T-cell (primary cell): ENCODE results near the gene MAPK8IP3. TPM values are rescaled to one million over a fixed set of nuclear protein-coding genes. Genes with fewer than 3 reads are reported as not detected.

Experiments used
- ATAC-seq, 4 experiments: fragments of 200-7000 bp in 3 of 4; fragments of 150-1000 bp in 1 of 4; cut with Tn5 transposase; replicated peaks in 1 of 4; 1 replicate in 3 of 4; 2 replicates in 1 of 4; pipeline ENCODE4 v1.10.0; 2021; ENCODE audit warnings: moderate library complexity in 3 of 4, mild to moderate bottlenecking in 2 of 4, moderate number of reproducible peaks in 1 of 4
- CTCF ChIA-PET, 2 donors: fragments of 300-600 bp; sonication (Branson Sonifier 250); formaldehyde crosslinking; loops; one replicate each; lab custom pipeline; 2022; ENCODE audit warnings: antibody characterized with exemption in 2 of 2; lab: Charles Lee
- POLR2A ChIA-PET, 2 donors: fragments of 300-600 bp; sonication (Branson Sonifier 250); formaldehyde crosslinking; loops; one replicate each; lab custom pipeline; 2022; ENCODE audit warnings: antibody characterized with exemption in 2 of 2; lab: Charles Lee
- DNase-seq, 35 experiments: peaks; one replicate each; pipeline versions ENCODE4 v3.0.0 to v3.0.0-alpha.2; 2013 to 2023
- H3K27ac ChIP-seq: one replicate; pipeline ENCODE4 v1.5.1; 2013; ENCODE audit warnings: low read length
- H3K27me3 ChIP-seq, 2 experiments: replicated peaks in 1 of 2; 1 replicate in 1 of 2; 2 replicates in 1 of 2; pipeline versions ENCODE4 v1.6.1 to v1.7.0; 2013; ENCODE audit warnings: low read length in 1 of 2, mixed read lengths in 1 of 2; ENCODE audit not compliant: control insufficient read depth in 2 of 2, insufficient read depth in 2 of 2; ENCODE audit errors: extremely low read depth in 1 of 2
- H3K36me3 ChIP-seq, 2 donors: 1 replicate in 1 of 2; 2 replicates in 1 of 2; pipeline versions ENCODE4 v1.6.1 to v1.7.0; 2013; ENCODE audit warnings: low read length in 1 of 2; ENCODE audit not compliant: control insufficient read depth in 2 of 2, insufficient read depth in 1 of 2; ENCODE audit errors: extremely low read depth in 1 of 2
- H3K4me1 ChIP-seq, 2 experiments: 1 replicate in 1 of 2; 2 replicates in 1 of 2; pipeline versions ENCODE4 v1.6.1 to v1.7.0; 2013; ENCODE audit warnings: low read length in 2 of 2, mixed read lengths in 1 of 2; ENCODE audit not compliant: insufficient read depth in 2 of 2, control insufficient read depth in 1 of 2; ENCODE audit errors: extremely low read depth in 1 of 2
- H3K4me3 ChIP-seq, 2 donors: 1 replicate in 1 of 2; 2 replicates in 1 of 2; pipeline versions ENCODE4 v1.5.1 to v1.7.0; 2013; ENCODE audit warnings: mild to moderate bottlenecking in 2 of 2, low read length in 1 of 2, moderate library complexity in 1 of 2; ENCODE audit not compliant: control insufficient read depth in 1 of 2; ENCODE audit errors: extremely low read depth in 1 of 2
- H3K9me3 ChIP-seq: 2 replicates; pipeline ENCODE4 v1.7.0; 2013
- H3K27ac Mint-ChIP-seq, 2 donors: one replicate each; pipeline ENCODE4 v1.8.0; 2020 to 2021; ENCODE audit warnings: mild to moderate bottlenecking in 2 of 2, mixed read lengths in 2 of 2
- H3K27me3 Mint-ChIP-seq, 2 donors: one replicate each; pipeline ENCODE4 v1.8.0; 2021 to 2022; ENCODE audit warnings: mixed read lengths in 2 of 2
- H3K36me3 Mint-ChIP-seq: one replicate; pipeline ENCODE4 v1.8.0; 2021; ENCODE audit warnings: mixed read lengths
- H3K4me1 Mint-ChIP-seq, 3 donors: one replicate each; pipeline ENCODE4 v1.8.0; 2020 to 2022; ENCODE audit warnings: mixed read lengths in 3 of 3, mild to moderate bottlenecking in 1 of 3
- H3K4me3 Mint-ChIP-seq, 3 donors: one replicate each; pipeline ENCODE4 v1.8.0; 2020 to 2022; ENCODE audit warnings: mild to moderate bottlenecking in 3 of 3, mixed read lengths in 3 of 3, moderate library complexity in 3 of 3
- H3K9me3 Mint-ChIP-seq, 3 donors: one replicate each; pipeline ENCODE4 v1.8.0; 2020 to 2022; ENCODE audit warnings: mixed read lengths in 3 of 3
- WGBS: methylation state at CpG from one replicate; pipeline ENCODE4 v1.1.5; 2013; ENCODE audit warnings: missing lambda C conversion rate; ENCODE audit not compliant: insufficient coverage; 5-methylcytosine and 5-hydroxymethylcytosine counted together
- total RNA-seq, 35 experiments: library from RNA in 6 of 35; stranded (reverse) in 6 of 35; fragments of 120-200 nt in 1 of 35; gene quantifications; one replicate each; pipeline versions ENCODE4 v1.2.1 to v1.2.4 and lab custom pipeline; 2013 to 2026

The MAPK8IP3 gene
- total RNA-seq, 5 donors from 2014 or later (not counting 1 experiment from before 2014, with no cell fraction given), result 216 to 309 (median 290) TPM

DNA sequence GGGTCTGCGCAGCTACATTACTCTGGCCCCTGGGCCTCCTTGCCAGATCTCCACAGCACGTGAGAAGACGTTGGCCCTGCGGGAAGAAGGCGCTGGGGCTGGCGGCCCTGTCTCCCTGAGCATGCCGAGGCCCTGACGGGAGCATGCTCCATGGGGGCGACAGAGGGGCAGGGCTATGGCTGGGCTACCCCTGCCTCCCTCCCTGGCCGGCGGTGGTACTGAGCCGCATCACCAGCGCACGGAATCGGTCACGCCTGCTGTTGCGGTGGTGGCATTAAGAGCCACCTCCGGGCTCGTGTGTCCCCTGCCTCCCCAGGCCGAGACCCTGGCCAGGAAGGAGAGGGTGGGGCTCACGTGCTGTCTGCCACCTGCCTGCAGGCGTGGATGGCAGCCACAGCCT, 28.1 kb downstream of the MAPK8IP3 start:
- ChIA-PET CTCF (no interaction called here), POLR2A (no interaction called here)
- no peak overlapping the region for H3K27ac ChIP-seq
- H3K4me1 Mint-ChIP-seq, result no peaks in the 10 kb centered on the region
- no peaks in the 10 kb centered on the region for H3K9me3 Mint-ChIP-seq
- no peak overlapping the region for H3K27ac Mint-ChIP-seq
- ATAC-seq (peak in 1 of 4 experiments; percentile 23), DNase-seq (no peak)
- no peaks in the 10 kb centered on the region for H3K9me3 ChIP-seq
- peaks cover 3 to 42% of the 10 kb centered on the region in 2 donors for H3K36me3 ChIP-seq
- no peaks in the 10 kb centered on the region for H3K27me3 Mint-ChIP-seq
- no peaks in the 10 kb centered on the region for H3K4me1 ChIP-seq
- H3K36me3 Mint-ChIP-seq, result peaks cover 4% of the 10 kb centered on the region
- WGBS, result 99% methylated on average over 13 of the region's 22 CpGs
- H3K27me3 ChIP-seq, result no peaks in the 10 kb centered on the region
- H3K4me3 Mint-ChIP-seq, result no peak overlapping the region
- H3K4me3 ChIP-seq, result no peak overlapping the region

DNA sequence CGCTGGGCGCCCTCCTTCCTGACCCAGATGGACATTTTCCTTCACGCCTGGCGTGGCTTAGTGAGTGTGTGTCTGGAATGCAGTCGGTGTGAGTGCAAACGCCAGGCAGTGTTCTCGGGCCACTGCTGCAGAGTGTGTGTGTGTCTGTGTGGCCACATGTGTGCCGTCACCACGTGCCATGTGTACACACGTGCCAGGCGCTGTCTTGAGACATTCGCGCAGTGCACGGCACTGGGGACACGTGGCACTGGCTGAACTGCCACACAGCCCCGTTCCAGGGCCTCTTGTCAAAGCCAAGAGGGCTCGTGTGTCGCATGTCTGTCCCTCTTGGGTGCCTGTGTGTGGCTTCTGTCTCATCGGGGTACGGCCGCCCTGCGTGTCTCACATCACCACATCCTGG, 28.8 kb downstream of the MAPK8IP3 start:
- H3K36me3 Mint-ChIP-seq, result peaks cover 4% of the 10 kb centered on the region
- Histone ChIP-seq H3K36me3 (peaks cover 3 to 36% of the 10 kb centered on the region in 2 donors), H3K9me3 (no peaks in the 10 kb centered on the region), H3K27ac (no peak overlapping the region), H3K4me3 (no peak overlapping the region), H3K27me3 (no peaks in the 10 kb centered on the region), H3K4me1 (no peaks in the 10 kb centered on the region)
- ChIA-PET CTCF (no interaction called here), POLR2A (no interaction called here)
- no peak for DNase-seq
- no peak overlapping the region for H3K27ac Mint-ChIP-seq
- peak in 1 of 4 experiments; percentile 42 for ATAC-seq
- no peaks in the 10 kb centered on the region for H3K9me3 Mint-ChIP-seq
- no peak overlapping the region for H3K4me3 Mint-ChIP-seq
- 98% methylated on average over 19 of the region's 22 CpGs for WGBS
- no peaks in the 10 kb centered on the region for H3K27me3 Mint-ChIP-seq
- H3K4me1 Mint-ChIP-seq, result no peaks in the 10 kb centered on the region

DNA sequence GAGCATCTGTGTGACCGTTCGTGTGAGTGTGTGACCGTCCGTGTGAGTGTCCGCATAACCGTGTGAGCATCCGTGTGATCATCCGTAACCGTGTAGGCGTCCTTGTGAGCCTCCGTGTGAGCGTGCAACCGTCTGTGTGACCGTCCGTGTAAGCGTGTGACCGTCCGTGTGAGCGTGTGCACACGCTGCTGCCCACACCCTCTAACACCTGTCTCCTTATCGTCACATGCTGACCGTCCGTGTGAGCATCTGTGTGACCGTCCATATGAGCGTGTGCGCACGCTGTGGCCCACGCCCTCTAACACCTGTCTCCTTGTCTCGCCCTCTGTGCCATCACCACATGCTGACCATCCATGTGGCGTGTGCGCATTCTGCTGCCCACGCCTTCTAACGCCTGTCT, 34.2 kb downstream of the MAPK8IP3 start:
- POLR2A ChIA-PET, result no interaction called here

DNA sequence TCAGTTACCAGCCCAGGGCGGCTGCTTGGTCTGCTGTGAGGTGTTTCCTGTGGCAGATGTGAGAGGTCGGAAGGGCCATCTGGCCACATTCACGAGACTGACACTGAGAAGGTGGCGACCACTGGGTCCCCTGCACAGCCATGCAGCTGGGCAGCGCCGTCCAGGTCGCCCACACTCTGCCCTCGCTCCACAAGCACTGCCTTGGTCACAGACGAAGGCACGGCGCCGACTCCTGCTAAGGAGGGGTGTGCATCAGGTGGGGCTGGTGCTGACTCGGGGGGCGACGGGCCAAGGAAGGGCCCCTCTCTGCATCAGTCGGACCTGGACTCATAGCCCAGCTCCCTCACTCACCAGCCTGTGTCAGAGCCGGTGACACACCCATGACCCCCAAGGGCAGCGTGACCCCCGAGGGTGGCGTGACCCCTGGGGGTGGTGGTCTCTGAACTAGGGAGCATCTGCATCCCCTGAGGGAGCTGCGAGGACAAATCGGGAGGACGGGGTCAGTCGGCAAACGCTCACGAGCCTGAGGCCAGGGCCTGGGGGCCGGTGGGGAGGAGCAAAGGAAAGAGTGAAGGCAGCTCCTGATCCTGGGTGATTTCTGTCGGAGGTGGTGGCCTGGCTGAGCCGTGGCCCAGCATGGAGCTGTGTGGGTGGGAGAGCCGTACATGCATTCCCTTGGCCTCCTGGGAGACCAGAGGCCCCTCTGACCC, 34.9 kb downstream of the MAPK8IP3 start:
- Histone ChIP-seq H3K9me3 (no peaks in the 10 kb centered on the region), H3K27me3 (no peaks in the 10 kb centered on the region), H3K4me1 (no peaks in the 10 kb centered on the region), H3K27ac (no peak overlapping the region), H3K36me3 (peaks cover 20 to 46% of the 10 kb centered on the region in 2 donors), H3K4me3 (no peak overlapping the region)
- H3K9me3 Mint-ChIP-seq, result no peaks in the 10 kb centered on the region
- peaks cover 9% of the 10 kb centered on the region for H3K36me3 Mint-ChIP-seq
- no peaks in the 10 kb centered on the region for H3K27me3 Mint-ChIP-seq
- ATAC-seq (no peak), DNase-seq (no peak)
- no peak overlapping the region for H3K4me3 Mint-ChIP-seq
- H3K4me1 Mint-ChIP-seq, result no peaks in the 10 kb centered on the region
- WGBS, result 98% methylated on average over 24 of the region's 30 CpGs
- POLR2A ChIA-PET, result no interaction called here
- CTCF ChIA-PET, result no interaction called here
- H3K27ac Mint-ChIP-seq, result no peak overlapping the region

More for the DNA sequence above, 34.2 kb downstream of the MAPK8IP3 start:
- Mint-ChIP-seq H3K27me3 (no peaks in the 10 kb centered on the region), H3K4me3 (no peak overlapping the region), H3K9me3 (no peaks in the 10 kb centered on the region), H3K4me1 (no peaks in the 10 kb centered on the region), H3K36me3 (peaks cover 7% of the 10 kb centered on the region), H3K27ac (no peak overlapping the region)
- peaks cover 17 to 39% of the 10 kb centered on the region in 2 donors for H3K36me3 ChIP-seq
- H3K9me3 ChIP-seq, result no peaks in the 10 kb centered on the region
- H3K4me1 ChIP-seq, result no peaks in the 10 kb centered on the region
- 98% methylated on average over 33 of the region's 33 CpGs for WGBS
- no peak overlapping the region for H3K4me3 ChIP-seq
- ATAC-seq, result no peak
- DNase-seq, result no peak
- CTCF ChIA-PET, result no interaction called here
- H3K27ac ChIP-seq, result no peak overlapping the region
- no peaks in the 10 kb centered on the region for H3K27me3 ChIP-seq

DNA sequence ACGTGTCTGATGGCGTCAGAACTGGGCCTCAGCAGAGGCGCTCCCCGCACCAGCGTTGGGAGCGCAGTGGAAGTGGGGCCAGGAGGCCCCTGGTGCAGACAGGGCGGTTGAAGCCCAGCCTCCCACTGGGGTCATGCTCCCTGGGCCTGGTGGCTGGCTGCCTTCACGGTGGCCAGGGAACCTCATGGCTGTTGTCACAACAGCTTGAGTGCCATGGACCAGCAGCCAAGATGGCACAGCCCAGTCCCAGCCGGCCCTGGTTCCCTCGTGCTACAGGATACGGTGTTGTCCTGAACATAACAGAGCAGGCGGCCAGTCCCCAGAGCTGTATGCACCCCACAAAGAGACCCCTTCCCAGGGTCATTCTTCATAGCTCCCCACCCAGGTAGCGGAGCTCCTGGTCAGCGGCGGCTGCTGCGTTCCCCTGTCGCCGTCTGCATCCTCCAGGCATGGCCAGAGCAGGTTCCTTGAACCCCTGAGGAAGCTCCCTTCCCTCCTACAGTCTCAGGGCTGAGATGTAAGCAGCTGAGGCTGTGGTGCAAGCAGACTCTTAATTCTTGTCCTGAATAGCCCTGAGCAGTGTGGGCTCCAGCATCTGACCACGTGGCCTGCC, 35.7 kb downstream of the MAPK8IP3 start:
- Mint-ChIP-seq H3K36me3 (peaks cover 9% of the 10 kb centered on the region), H3K27ac (no peak overlapping the region), H3K4me1 (no peaks in the 10 kb centered on the region), H3K9me3 (no peaks in the 10 kb centered on the region), H3K27me3 (no peaks in the 10 kb centered on the region), H3K4me3 (no peak overlapping the region)
- Histone ChIP-seq H3K27ac (no peak overlapping the region), H3K4me3 (no peak overlapping the region), H3K4me1 (no peaks in the 10 kb centered on the region), H3K27me3 (no peaks in the 10 kb centered on the region), H3K9me3 (no peaks in the 10 kb centered on the region), H3K36me3 (peaks cover 20 to 48% of the 10 kb centered on the region in 2 donors)
- ChIA-PET POLR2A (no interaction called here), CTCF (no interaction called here)
- 97% methylated on average over 19 of the region's 19 CpGs for WGBS
- DNase-seq, result no peak
- ATAC-seq, result no peak

DNA sequence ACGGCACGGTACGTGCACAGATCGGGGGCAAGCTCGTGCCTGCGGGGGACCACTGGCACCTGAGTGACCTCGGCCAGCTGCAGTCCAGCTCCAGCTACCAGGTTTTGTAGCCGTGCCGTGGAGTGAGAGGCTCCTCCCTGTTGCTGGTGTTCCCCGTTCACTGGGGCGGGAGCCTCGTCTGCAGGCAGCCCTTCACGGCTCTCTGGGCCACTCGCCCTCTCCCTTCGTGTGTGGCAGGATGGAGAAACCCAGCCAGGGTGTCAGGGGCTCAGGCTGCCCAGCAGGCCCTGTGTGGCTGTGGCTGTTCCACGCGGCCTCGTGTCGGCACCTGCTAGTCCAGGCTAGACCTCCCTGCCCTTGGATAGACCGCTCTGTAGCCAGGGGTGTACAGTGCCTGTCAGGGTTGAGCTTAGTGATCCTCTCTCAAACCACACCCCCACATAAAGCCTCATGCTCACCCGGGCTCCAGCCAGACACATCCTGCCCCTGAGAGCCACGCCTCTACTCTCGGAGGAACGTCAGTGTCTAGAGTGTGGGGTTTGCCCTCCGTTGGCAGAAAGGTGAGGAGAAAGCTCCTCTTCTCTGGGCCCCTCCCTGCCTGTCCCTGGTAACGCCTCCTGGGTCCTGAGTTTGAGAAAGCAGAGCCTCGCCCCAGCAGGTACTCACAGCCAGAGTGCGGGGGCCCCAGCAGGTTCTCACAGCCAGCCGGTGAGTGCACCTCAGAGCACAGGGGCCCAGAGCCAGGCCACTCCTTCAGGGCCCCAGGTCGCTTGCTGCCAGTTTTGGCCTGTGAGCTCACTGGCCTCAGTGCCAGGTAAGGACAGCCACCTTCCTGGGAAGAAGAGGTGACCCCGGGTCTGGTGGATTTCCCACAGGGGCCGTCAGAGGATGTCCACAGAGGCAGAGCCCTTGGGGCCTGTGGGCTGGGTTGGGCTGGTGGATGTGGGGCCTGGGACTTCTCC, 37.7 kb downstream of the MAPK8IP3 start:
- ATAC-seq (no peak), DNase-seq (no peak)
- Histone ChIP-seq H3K9me3 (no peaks in the 10 kb centered on the region), H3K27me3 (no peaks in the 10 kb centered on the region), H3K27ac (no peak overlapping the region), H3K36me3 (peaks cover 24 to 65% of the 10 kb centered on the region in 2 donors), H3K4me3 (no peak overlapping the region), H3K4me1 (no peaks in the 10 kb centered on the region)
- ChIA-PET POLR2A (no interaction called here), CTCF (no interaction called here)
- Mint-ChIP-seq H3K4me3 (no peak overlapping the region), H3K36me3 (peaks cover 9% of the 10 kb centered on the region), H3K27me3 (no peaks in the 10 kb centered on the region), H3K9me3 (no peaks in the 10 kb centered on the region), H3K27ac (no peak overlapping the region), H3K4me1 (no peaks in the 10 kb centered on the region)
- 97% methylated on average over 28 of the region's 32 CpGs for WGBS
